Progenitor cell of endocrine pancreas (in vitro differentiated cells): ENCODE measurements around the gene PATZ1. TPM values are rescaled to one million over a fixed set of nuclear protein-coding genes. Genes with fewer than 3 reads are reported as not detected.

ENCODE experiments used
- DNase-seq: peaks from one replicate; pipeline ENCODE4 v3.0.0; 2021; ENCODE audit warnings: low spot score; ENCODE audit not compliant: unreplicated experiment
- H3K27ac Mint-ChIP-seq: 2 replicates; pipeline ENCODE4 v1.8.0; 2021; ENCODE audit warnings: mild to moderate bottlenecking, moderate library complexity, mixed read lengths
- H3K27me3 Mint-ChIP-seq: 2 replicates; pipeline ENCODE4 v1.8.0; 2021; ENCODE audit warnings: mixed read lengths
- H3K36me3 Mint-ChIP-seq: 2 replicates; pipeline ENCODE4 v1.8.0; 2022; ENCODE audit warnings: mixed read lengths; ENCODE audit not compliant: insufficient read depth
- H3K4me1 Mint-ChIP-seq: 2 replicates; pipeline ENCODE4 v1.8.0; 2021; ENCODE audit warnings: low read depth, mixed read lengths
- H3K4me3 Mint-ChIP-seq: 2 replicates; pipeline ENCODE4 v1.8.0; 2021; ENCODE audit warnings: low read depth, mild to moderate bottlenecking, moderate library complexity, mixed read lengths
- H3K9me3 Mint-ChIP-seq: 2 replicates; pipeline ENCODE4 v1.8.0; 2021; ENCODE audit warnings: low read depth, mixed read lengths
- CTCF ChIP-seq: fragments of 200-600 bp; sonication (generic); IDR thresholded peaks from one replicate; pipeline ENCODE4 v1.5.0; 2021; ENCODE audit warnings: antibody characterized with exemption, mild to moderate bottlenecking; ENCODE audit not compliant: unreplicated experiment
- total RNA-seq: library from RNA; stranded (reverse); gene quantifications from 2 replicates; pipeline ENCODE4 v1.2.1, GENCODE V29; 2021

Gene PATZ1
- total RNA-seq, 1 donor from 2014 or later = 93.6 TPM

- Mint-ChIP-seq H3K36me3 (peaks cover 6% of the 10 kb centered on the region), H3K27ac (peak overlapping the region; percentile 50), H3K27me3 (no peaks in the 10 kb centered on the region)
Observed at GRCh38 chr22:31279821-31280505, 66.2 kb downstream of the PATZ1 start.

GRCh38 chr22:31279327-31279669 lies 66.8 kb downstream of the PATZ1 start:
- Mint-ChIP-seq H3K4me3 (no peak overlapping the region), H3K4me1 (peaks cover 10% of the 10 kb centered on the region), H3K27ac (no peak overlapping the region), H3K27me3 (no peaks in the 10 kb centered on the region), H3K36me3 (peaks cover 7% of the 10 kb centered on the region), H3K9me3 (no peaks in the 10 kb centered on the region)
- no peak for TF ChIP-seq CTCF
- DNase-seq = no peak

More at GRCh38 chr22:31279821-31280505, 66.2 kb downstream of the PATZ1 start:
- H3K9me3 Mint-ChIP-seq = no peaks in the 10 kb centered on the region
- H3K4me3 Mint-ChIP-seq = no peak overlapping the region
- TF ChIP-seq CTCF = no peak
- DNase-seq = no peak
- H3K4me1 Mint-ChIP-seq = peaks cover 17% of the 10 kb centered on the region

- no peak for DNase-seq
- Mint-ChIP-seq H3K27ac (no peak overlapping the region), H3K27me3 (no peaks in the 10 kb centered on the region), H3K4me1 (peaks cover 7% of the 10 kb centered on the region), H3K36me3 (peaks cover 8% of the 10 kb centered on the region), H3K9me3 (no peaks in the 10 kb centered on the region), H3K4me3 (no peak overlapping the region)
- TF ChIP-seq CTCF = no peak
Observed at GRCh38 chr22:31278626-31279326, 67.4 kb downstream of the PATZ1 start.

DNA sequence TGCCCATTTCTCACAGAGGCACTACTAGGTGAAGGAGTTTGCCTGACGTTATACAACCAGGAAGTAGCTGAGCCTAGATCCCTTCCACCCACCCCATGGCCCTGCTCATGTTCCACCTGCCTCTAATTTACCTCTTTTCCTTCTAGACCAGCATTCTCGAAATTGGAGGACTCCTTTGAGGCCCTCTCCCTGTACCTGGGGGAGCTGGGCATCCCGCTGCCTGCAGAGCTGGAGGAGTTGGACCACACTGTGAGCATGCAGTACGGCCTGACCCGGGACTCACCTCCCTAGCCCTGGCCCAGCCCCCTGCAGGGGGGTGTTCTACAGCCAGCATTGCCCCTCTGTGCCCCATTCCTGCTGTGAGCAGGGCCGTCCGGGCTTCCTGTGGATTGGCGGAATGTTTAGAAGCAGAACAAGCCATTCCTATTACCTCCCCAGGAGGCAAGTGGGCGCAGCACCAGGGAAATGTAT lies 68.0 kb downstream of the PATZ1 start:
- Mint-ChIP-seq H3K27me3 (no peaks in the 10 kb centered on the region), H3K4me3 (no peak overlapping the region), H3K27ac (no peak overlapping the region), H3K36me3 (peaks cover 9% of the 10 kb centered on the region), H3K4me1 (peaks cover 5% of the 10 kb centered on the region), H3K9me3 (no peaks in the 10 kb centered on the region)
- no peak for DNase-seq
- TF ChIP-seq CTCF = no peak

GRCh38 chr22:31277741-31278140 lies 68.4 kb downstream of the PATZ1 start:
- H3K9me3 Mint-ChIP-seq = no peaks in the 10 kb centered on the region

More at GRCh38 chr22:31277741-31278140, 68.4 kb downstream of the PATZ1 start:
- Mint-ChIP-seq H3K27me3 (no peaks in the 10 kb centered on the region), H3K27ac (no peak overlapping the region), H3K4me3 (no peak overlapping the region), H3K4me1 (peaks cover 3% of the 10 kb centered on the region), H3K36me3 (peaks cover 9% of the 10 kb centered on the region)
- DNase-seq = no peak
- TF ChIP-seq CTCF = no peak
